Pulmonary artery endothelial cell (primary cell): ENCODE data around the gene PANK3. TPM values are rescaled to one million over a fixed set of nuclear protein-coding genes. Genes with fewer than 3 reads are reported as not detected.
"Not testable (repeated sequence)": the region's sequence is repeated elsewhere in the genome, so short reads cannot be mapped to it uniquely, and the experiment has no call there.

Experiments
- DNase-seq: peaks from one replicate; pipeline ENCODE4 v3.0.0-alpha.2; 2011; ENCODE audit warnings: low read depth, low spot score
- total RNA-seq: library from RNA; depleted of rRNA; stranded (reverse); fragments of >200 nt; gene quantifications from 2 replicates; pipeline ENCODE4 v1.2.3, GENCODE V29; 2014

The PANK3 gene
- total RNA-seq, 1 donor from 2014 or later = 41.7 TPM

- DNase-seq = no peak
Observed at GRCh38 chr5:168592014-168592368, 12.8 kb upstream of the PANK3 start.

GRCh38 chr5:168591302-168592013 lies 12.3 kb upstream of the PANK3 start:
- no peak for DNase-seq

DNA sequence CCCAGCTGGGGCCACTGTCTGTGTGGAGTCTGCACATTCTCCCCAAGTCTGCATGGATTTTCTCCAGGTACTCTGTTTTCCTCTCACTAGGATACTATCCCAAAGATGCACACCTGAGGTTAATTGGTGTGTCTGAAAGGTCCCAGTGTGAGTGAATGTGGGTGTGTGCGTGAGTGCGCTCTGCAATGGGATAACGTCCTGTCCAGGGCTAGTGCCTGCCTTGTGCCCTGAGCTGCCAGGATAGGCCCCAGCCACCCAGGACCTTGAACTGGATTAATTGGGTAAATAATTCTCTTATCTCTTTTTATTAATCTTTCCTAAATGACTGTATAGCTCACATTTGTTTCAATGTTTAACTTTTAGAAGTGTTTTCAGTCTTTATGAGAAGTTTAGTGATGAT lies 11.5 kb upstream of the PANK3 start:
- no peak for DNase-seq

DNA sequence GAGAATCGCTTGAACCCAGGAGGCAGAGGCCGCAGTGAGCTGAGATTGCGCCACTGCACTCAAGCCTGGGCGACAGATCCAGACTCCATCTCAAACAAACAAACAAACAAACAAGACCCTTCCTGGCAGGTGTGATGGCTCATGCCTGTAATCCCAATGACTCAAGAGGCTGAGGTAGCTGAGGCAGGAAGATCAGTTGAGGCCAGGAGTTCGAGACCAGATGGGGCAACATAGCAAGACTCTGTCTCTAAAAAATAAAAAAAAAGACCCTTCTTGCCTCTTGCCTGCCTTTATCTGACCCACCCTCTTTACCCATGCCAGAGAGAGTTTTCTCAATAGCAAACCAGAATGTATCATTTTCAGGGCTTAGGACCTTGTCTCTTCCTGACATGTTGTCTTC lies 8.8 kb upstream of the PANK3 start:
- no peak for DNase-seq

DNA sequence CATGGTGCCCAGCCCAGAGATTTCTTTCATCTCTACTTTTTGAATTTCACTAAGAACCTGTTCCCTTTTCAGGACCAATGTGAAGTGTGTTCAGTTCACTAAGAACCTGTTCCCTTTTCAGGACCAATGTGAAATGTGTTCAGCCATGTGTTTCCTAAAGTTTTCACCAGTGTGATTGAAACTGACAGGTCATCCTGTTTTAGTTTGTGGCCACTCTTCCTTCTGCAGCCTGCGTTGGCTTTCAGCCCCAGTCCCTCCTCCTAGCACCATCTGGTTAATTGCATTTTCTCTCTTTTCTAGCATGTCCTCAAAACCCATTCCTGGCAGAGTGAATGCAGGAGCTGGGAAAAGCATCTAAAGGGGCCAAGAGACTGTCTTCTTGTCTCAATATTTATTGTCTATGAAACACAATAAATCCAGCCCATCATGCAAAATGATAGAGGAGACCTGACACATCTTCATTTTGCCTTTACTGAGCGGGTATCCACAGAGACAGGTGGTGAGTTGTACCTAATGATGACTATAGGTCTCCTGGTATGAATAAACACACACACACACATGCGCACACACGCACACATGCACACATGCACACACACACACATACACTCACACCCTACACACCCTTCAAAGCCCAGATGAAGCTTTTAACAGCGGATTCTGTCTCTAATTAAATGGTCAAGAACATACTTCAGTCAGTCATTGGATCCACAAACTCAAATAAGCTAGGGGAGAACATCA lies 6.1 kb upstream of the PANK3 start:
- DNase-seq = no peak

DNA sequence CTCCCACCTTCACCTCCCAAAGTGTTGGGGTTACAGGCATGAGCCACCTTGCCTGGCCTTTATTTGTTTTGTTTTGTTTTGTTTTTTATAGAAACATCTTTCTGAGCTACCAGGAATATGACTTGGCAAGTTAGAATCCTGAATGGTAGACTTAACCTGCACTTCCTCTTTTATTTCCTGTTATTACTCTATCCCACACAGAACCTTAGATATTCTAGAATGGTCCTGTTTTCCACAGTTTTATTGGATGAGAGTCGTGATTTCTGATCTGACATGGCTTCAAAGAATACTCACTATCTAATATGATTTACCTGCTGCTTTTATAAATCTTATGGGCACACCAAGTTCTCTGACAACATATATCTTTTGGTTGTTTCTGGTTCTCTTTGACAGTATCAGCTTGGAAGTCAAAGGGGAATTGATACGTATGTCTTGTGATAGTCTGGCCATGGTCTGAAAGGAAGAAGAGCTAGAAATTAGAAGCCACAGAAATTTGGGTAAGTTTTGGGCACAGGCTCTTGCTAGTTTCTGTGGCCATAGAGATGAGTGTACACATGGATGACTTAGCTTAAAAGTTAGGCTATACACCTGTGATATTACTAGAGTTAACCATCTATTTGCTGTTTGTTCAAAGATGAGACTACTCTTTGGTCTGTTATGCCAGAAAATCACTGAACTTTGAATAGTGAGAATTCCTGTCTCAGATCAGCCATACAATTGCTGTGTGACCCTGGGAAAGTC lies 4.7 kb upstream of the PANK3 start:
- no peak for DNase-seq

DNA sequence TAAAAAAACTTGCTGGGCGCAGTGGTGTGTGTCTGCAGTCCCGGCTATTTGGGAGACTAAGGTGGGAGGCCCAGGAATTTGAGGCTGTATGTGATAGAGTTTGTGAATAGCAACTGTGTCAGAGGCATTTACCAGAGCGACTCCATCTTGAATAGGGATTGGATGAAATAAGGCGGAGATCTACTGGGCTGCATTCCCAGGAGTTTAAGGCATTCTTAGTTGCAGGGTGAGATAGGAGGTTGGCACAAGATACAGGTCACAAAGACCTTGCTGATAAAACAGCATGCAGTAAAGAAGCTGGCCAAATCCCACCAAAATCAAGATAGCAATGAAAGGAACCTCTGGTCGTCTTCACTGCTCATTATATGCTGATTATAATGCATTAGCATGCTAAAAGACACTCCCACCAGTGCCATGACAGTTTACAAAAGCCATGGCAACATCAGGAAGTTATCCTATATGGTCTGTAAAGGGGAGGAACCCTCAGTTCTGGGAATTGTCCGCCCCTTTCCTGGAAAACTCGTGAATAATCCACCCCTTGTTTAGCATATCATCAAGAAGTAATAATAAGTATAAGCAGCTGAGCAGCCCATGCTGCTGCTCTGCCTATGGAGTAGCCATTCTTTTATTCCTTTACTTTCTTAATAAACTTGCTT lies 1.8 kb upstream of the PANK3 start:
- DNase-seq = not testable (repeated sequence)

GRCh38 chr5:168580227-168580508 lies 1.0 kb upstream of the PANK3 start:
- no peak for DNase-seq

DNA sequence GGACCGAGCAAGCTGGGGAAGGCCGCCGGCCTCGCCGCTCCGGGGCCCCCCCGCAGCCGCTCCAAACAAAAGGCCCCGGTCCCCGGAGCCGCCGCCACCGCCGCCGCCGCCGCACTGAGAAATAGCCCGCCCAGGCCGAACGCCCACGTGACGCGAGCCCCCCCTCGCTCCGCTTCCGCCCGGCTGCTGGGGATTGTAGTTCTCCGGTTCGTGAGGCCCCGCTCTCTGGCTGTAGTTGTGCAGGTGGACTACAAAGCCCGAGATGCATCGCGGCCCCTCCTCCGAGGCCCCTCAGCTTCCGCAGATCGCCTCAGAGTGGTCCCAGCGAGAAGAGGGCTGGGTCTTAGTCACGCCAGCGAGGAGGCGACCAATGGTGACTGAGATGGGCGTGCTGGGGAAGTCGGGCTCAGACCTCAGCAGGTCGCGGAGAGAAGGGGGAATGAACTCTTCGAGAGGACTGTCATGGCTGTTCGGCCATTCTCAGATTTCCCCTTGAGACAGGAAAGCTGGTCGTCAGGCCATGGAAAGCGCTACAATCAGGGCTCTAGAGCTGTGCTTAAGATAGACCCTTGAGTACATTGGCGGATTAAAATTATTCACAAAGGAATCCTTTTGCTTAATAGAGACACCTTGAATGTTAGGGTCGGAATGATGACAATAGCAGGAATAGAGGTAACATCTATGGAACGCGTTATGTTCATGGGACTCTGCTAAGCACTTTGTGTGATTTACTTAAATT lies 489 bp upstream of the PANK3 start:
- DNase-seq = peak; percentile 98

GRCh38 chr5:168578006-168578405 lies 1.2 kb downstream of the PANK3 start:
- DNase-seq = no peak

- DNase-seq = no peak
Observed at GRCh38 chr5:168575391-168576372, 3.5 kb downstream of the PANK3 start.

DNA sequence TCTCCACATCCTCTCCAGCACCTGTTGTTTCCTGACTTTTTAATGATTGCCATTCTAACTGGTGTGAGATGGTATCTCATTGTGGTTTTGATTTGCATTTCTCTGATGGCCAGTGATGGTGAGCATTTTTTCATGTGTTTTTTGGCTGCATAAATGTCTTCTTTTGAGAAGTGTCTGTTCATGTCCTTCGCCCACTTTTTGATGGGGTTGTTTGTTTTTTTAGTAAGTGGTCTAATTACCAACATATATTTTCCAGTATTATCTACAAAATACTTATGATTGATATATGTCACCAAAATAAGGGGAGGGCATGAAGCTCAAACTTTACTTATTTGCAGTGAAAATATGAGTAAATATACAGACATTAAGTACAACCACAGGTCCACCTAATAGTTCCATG lies 5.0 kb downstream of the PANK3 start:
- not testable (repeated sequence) for DNase-seq

- DNase-seq = not testable (repeated sequence)
Observed at GRCh38 chr5:168573663-168574062, 5.5 kb downstream of the PANK3 start.

GRCh38 chr5:168570490-168571328 lies 8.5 kb downstream of the PANK3 start:
- no peak for DNase-seq

DNA sequence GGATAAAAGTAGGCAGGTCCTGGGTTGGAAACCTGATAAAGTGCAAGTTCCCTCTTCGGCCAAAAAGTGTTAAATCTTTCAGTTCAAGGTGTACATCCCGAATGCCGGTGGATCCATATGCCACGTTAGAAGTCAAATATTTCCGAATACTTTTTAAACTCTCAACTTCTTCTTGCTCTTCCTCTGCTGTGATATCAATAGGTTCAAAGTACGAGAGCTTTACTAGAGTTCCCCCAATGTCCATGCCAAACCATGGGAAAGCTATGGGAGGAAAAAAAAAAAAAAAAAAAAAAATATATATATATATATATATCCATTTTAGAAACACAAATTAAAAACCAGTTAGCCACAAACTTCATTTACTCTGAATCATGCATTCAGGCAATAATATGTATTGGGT lies 10.4 kb downstream of the PANK3 start:
- DNase-seq = no peak

DNA sequence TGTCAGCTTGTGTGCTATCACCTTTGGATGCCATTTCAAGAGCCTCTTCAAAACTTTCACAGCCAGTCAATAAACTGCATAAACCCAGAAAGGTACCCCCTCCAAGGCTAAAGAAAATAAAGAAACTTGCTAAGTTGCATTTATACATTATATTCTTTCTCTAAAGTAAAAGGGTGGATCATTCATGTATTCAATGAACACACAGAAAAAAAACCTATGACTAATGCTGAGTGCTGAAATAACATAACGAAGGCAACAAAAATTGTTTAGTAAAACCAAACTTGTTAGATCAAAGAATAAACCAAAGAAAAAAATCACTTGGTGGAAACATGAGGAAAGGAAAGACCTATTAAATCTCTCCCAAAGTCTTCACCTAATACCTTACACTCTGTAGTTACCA lies 15.2 kb downstream of the PANK3 start:
- DNase-seq = no peak

DNA sequence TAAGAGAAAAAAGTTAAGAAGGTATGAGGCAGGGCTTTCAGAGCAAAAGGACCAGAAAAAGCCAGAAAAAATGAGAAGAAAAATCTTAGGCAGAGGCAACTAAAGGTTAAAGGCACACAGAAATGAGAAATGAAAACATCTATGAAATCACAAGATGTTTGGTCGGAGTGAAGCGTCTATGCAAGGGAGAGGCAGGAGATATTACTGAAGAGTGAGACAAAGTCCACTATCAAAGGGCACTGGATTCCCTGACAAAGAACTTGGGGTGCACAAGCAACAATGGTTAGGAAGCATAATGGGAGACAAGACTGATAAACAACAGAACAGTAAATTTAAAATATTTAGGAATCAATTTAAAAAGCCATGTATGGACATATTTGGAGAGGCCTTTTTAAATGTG lies 16.9 kb downstream of the PANK3 start:
- no peak for DNase-seq

DNA sequence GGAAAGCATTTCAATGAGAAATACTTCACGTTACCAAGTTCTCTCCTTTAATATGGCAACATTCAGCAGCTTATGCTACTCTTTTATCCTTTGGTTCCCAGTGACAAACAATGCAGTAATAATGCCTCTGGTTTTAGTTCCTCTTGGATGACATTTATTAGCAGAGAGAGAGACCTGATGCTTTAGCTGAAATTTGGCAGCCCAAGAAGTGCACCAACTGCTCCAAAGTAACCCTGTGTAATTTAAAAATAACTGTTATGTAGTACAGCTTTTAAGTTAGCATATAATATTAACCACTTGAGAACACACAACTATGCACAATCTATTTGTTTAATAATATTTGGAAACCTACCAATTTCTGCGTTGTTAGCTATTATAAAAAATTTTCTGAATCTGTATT lies 21.8 kb downstream of the PANK3 start:
- no peak for DNase-seq

DNA sequence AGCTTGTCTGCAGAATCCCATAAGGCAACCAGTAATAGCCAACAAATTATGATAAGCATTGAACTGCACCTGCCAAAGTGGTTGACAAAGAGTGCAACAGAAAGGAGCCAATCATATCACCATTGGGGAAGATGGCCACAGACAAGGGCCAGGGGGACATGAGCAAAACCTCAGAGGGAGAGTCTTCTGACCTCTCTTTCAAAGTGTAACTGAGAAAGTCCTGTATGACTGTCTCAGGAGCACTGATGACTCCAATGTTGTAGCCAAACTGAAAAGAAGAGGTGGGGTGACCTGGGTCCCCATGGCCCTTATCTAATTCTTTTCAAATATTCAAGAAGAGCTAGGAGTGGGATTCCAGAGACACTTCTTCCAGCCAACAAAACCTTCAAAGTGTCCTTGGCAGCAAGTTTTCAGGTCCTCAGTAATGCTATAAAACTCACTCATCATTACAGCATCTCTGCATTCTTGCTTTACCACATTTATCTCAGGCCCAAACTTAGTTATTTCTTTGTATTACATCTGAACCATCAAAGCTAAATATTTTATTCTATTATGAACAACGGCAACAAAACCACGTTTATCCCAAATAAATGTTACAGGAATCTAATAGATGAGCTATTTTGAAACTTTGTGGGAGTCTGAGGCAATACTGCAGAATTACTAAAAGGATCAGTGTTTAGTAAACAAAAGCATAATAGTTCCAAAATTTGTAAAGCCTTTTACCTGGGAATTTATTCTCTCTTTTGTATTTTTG lies 25.6 kb downstream of the PANK3 start:
- no peak for DNase-seq
